Fibroblast of lung (primary cell): ENCODE measurements around the gene SAMD3. TPM values are rescaled to one million over a fixed set of nuclear protein-coding genes. Genes with fewer than 3 reads are reported as not detected.
"Not testable (repeated sequence)": the region's sequence is repeated elsewhere in the genome, so short reads cannot be mapped to it uniquely, and the experiment has no call there.

Experiments used
- DNase-seq, 2 donors: peaks; one replicate each; pipeline versions ENCODE4 v3.0.0 to v3.0.0-alpha.2; 2010; ENCODE audit warnings: low read depth in 2 of 2
- H2AFZ ChIP-seq: 2 replicates; pipeline ENCODE4 v1.5.1; 2012; ENCODE audit warnings: low read length, control low read depth, inconsistent platforms
- H3K27ac ChIP-seq: 2 replicates; pipeline ENCODE4 v1.5.1; 2011; ENCODE audit warnings: low read length, control low read depth; ENCODE audit not compliant: insufficient read depth
- H3K27me3 ChIP-seq: 2 replicates; pipeline ENCODE4 v1.5.1; 2011; ENCODE audit warnings: mild to moderate bottlenecking, low read length; ENCODE audit not compliant: control insufficient read depth, insufficient read depth
- H3K36me3 ChIP-seq: 2 replicates; pipeline ENCODE4 v1.5.1; 2011; ENCODE audit warnings: low read length; ENCODE audit not compliant: control insufficient read depth, insufficient read depth
- H3K4me1 ChIP-seq: 2 replicates; pipeline ENCODE4 v1.5.1; 2011; ENCODE audit warnings: low read length; ENCODE audit not compliant: control insufficient read depth, insufficient read depth; ENCODE audit errors: extremely low read depth
- H3K4me2 ChIP-seq: 2 replicates; pipeline ENCODE4 v1.5.1; 2011; ENCODE audit warnings: low read length, control low read depth; ENCODE audit not compliant: insufficient read depth; ENCODE audit errors: extremely low read depth
- H3K4me3 ChIP-seq, 4 experiments: fragments of 200-600 bp in 1 of 4; sonication (generic) in 1 of 4; replicated peaks in 1 of 4; 2 replicates each; pipeline ENCODE4 v1.5.1; 2011 to 2016; ENCODE audit warnings: low read length in 4 of 4, low read depth in 3 of 4, mild to moderate bottlenecking in 3 of 4, control low read depth in 2 of 4, inconsistent platforms in 1 of 4, mixed read lengths in 1 of 4; ENCODE audit not compliant: insufficient read depth in 1 of 4; ENCODE audit errors: control extremely low read depth in 1 of 4
- H3K79me2 ChIP-seq: 2 replicates; pipeline ENCODE4 v1.5.1; 2012; ENCODE audit warnings: mild to moderate bottlenecking, low read length, inconsistent platforms; ENCODE audit not compliant: control insufficient read depth, insufficient read depth
- H3K9ac ChIP-seq: 2 replicates; pipeline ENCODE4 v1.5.1; 2011; ENCODE audit warnings: mild to moderate bottlenecking, low read length, control low read depth; ENCODE audit not compliant: insufficient read depth
- H3K9me3 ChIP-seq: 2 replicates; pipeline ENCODE4 v1.5.1; 2012; ENCODE audit warnings: low read depth, low read length; ENCODE audit not compliant: control insufficient read depth, insufficient read depth
- H4K20me1 ChIP-seq: 2 replicates; pipeline ENCODE4 v1.5.1; 2011; ENCODE audit warnings: low read length; ENCODE audit not compliant: control insufficient read depth, insufficient read depth; ENCODE audit errors: extremely low read depth
- CTCF ChIP-seq, 2 donors: IDR thresholded peaks in 1 of 2; conservative IDR thresholded peaks in 1 of 2; 1 replicate in 1 of 2; 2 replicates in 1 of 2; pipeline ENCODE4 v1.5.1; 2011 to 2012; ENCODE audit warnings: low read length in 2 of 2, control low read depth in 1 of 2, inconsistent platforms in 1 of 2, low read depth in 1 of 2, mild to moderate bottlenecking in 1 of 2
- EZH2 ChIP-seq: IDR thresholded peaks from 2 replicates; pipeline ENCODE4 v1.5.1; 2012; ENCODE audit warnings: low read length, control low read depth, mild to moderate bottlenecking; ENCODE audit errors: missing control alignments
- polyA plus RNA-seq, 2 donors: library from polyadenylated mRNA; depleted of rRNA in 1 of 2; stranded (reverse) in 1 of 2; unstranded in 1 of 2; fragments of >200 nt; gene quantifications; 2 replicates each; pipeline ENCODE4 v1.2.1, GENCODE V29; 2011 to 2012; ENCODE audit warnings: missing spikeins in 1 of 2
- total RNA-seq: library from RNA; depleted of rRNA; stranded (reverse); fragments of >200 nt; gene quantifications from 2 replicates; pipeline ENCODE4 v1.2.1, GENCODE V29; 2014

Gene SAMD3
- total and polyA plus RNA-seq, 2 donors (not counting 1 experiment from before 2014, with no cell fraction given): 1.5 to 2.8 TPM

GRCh38 chr6:130262008-130262407 is 39.3 kb upstream of the SAMD3 start:
- Histone ChIP-seq H3K36me3 (no peaks in the 10 kb centered on the region), H3K4me1 (no peaks in the 10 kb centered on the region), H3K27ac (no peak overlapping the region), H3K9ac (no peak overlapping the region), H3K27me3 (no peaks in the 10 kb centered on the region), H3K4me3 (no peak overlapping the region), H2AFZ (no peak overlapping the region), H3K4me2 (no peak overlapping the region), H4K20me1 (no peaks in the 10 kb centered on the region), H3K79me2 (no peaks in the 10 kb centered on the region), H3K9me3 (no peaks in the 10 kb centered on the region)
- no peak for DNase-seq
- TF ChIP-seq CTCF (conservative IDR thresholded peaks at IDR 0.05 in 1 of 2, IDR thresholded peaks at IDR 0.05 in 1 of 2; ENCODE audit: low read depth in 1 of 2, low read length in 2 of 2) (no peak), EZH2 (no peak)

GRCh38 chr6:130261558-130261957 is 38.8 kb upstream of the SAMD3 start:
- not testable (repeated sequence) for H3K79me2 ChIP-seq, DNase-seq, H3K36me3 ChIP-seq, H4K20me1 ChIP-seq, H3K4me1 ChIP-seq, H3K9me3 ChIP-seq, H3K4me2 ChIP-seq, H2AFZ ChIP-seq, H3K27me3 ChIP-seq, H3K4me3 ChIP-seq, H3K27ac ChIP-seq, H3K9ac ChIP-seq

- H3K36me3 ChIP-seq, H3K27me3 ChIP-seq: not testable (repeated sequence)
Observed at GRCh38 chr6:130260614-130261241, 38.0 kb upstream of the SAMD3 start.

GRCh38 chr6:130260050-130260462 is 37.3 kb upstream of the SAMD3 start:
- DNase-seq, H3K79me2 ChIP-seq, H3K36me3 ChIP-seq, H3K4me3 ChIP-seq, H3K4me2 ChIP-seq, H3K27ac ChIP-seq, H3K9ac ChIP-seq, H3K4me1 ChIP-seq, H3K27me3 ChIP-seq, H2AFZ ChIP-seq, H4K20me1 ChIP-seq, H3K9me3 ChIP-seq: not testable (repeated sequence)

More at GRCh38 chr6:130260614-130261241, 38.0 kb upstream of the SAMD3 start:
- H4K20me1 ChIP-seq, H3K4me3 ChIP-seq, H3K4me1 ChIP-seq, H3K27ac ChIP-seq, H3K79me2 ChIP-seq, H3K4me2 ChIP-seq, H3K9me3 ChIP-seq, DNase-seq, H3K9ac ChIP-seq, H2AFZ ChIP-seq: not testable (repeated sequence)
